Astrocyte (in vitro differentiated cells and primary cell): ENCODE data around the gene PXK.

ENCODE experiments used
- CTCF ChIP-seq: IDR thresholded peaks from 2 replicates; pipeline ENCODE4 v1.5.1; 2011; ENCODE audit warnings: low read depth, mild to moderate bottlenecking, inconsistent platforms, low read length, moderate library complexity; ENCODE audit not compliant: insufficient read depth
- EZH2 ChIP-seq: IDR thresholded peaks from 2 replicates; pipeline ENCODE4 v1.6.1; 2012; ENCODE audit warnings: mild to moderate bottlenecking, low read length, inconsistent platforms; ENCODE audit not compliant: insufficient read depth

- TF ChIP-seq CTCF (no peak), EZH2 (no peak)
These were observed 19.9 kb downstream of the PXK start for GRCh38 chr3:58352626-58353025.
